Kidney (tissue), 14 donors: ENCODE data around the gene AOPEP. TPM values are rescaled to one million over a fixed set of nuclear protein-coding genes. Genes with fewer than 3 reads are reported as not detected.
"Not testable (repeated sequence)": the region's sequence is repeated elsewhere in the genome, so short reads cannot be mapped to it uniquely, and the experiment has no call there.

Experiments used
- DNase-seq, 5 donors: peaks; one replicate each; pipeline ENCODE4 v3.0.0-alpha.2; 2013 to 2020
- FAIRE-seq: peaks from 2 replicates; lab custom pipeline; 2012; peaks lifted over from hg19 to GRCh38; lab: Jason Lieb, UNC
- H3K27ac ChIP-seq, 2 donors: one replicate each; pipeline ENCODE4 v1.7.0; 2013; ENCODE audit warnings: low read depth in 2 of 2, low read length in 2 of 2, inconsistent platforms in 1 of 2
- H3K27me3 ChIP-seq: one replicate; pipeline ENCODE4 v1.7.1; 2013; ENCODE audit warnings: low read length, inconsistent platforms; ENCODE audit not compliant: control insufficient read depth, insufficient read depth
- H3K36me3 ChIP-seq, 3 donors: one replicate each; pipeline versions ENCODE4 v1.7.0 to v1.7.1; 2013; ENCODE audit warnings: low read length in 3 of 3, control low read depth in 1 of 3, inconsistent platforms in 1 of 3; ENCODE audit not compliant: insufficient read depth in 3 of 3, control insufficient read depth in 2 of 3
- H3K4me1 ChIP-seq, 3 donors: one replicate each; pipeline versions ENCODE4 v1.7.0 to v1.7.1; 2013; ENCODE audit warnings: low read length in 3 of 3, inconsistent platforms in 1 of 3, low read depth in 1 of 3; ENCODE audit not compliant: control insufficient read depth in 2 of 3, insufficient read depth in 2 of 3
- H3K4me3 ChIP-seq, 3 donors: one replicate each; pipeline versions ENCODE4 v1.7.0 to v1.8.1; 2013; ENCODE audit warnings: low read length in 3 of 3, control low read depth in 1 of 3, inconsistent platforms in 1 of 3
- H3K9ac ChIP-seq, 3 donors: one replicate each; pipeline versions ENCODE4 v1.7.0 to v1.7.1; 2013; ENCODE audit warnings: low read length in 3 of 3, control low read depth in 1 of 3, inconsistent platforms in 1 of 3
- H3K9me3 ChIP-seq, 3 donors: one replicate each; pipeline versions ENCODE4 v1.7.0 to v1.7.1; 2013; ENCODE audit warnings: low read length in 3 of 3, control low read depth in 1 of 3, inconsistent platforms in 1 of 3; ENCODE audit not compliant: control insufficient read depth in 2 of 3, insufficient read depth in 1 of 3
- CTCF ChIP-seq: IDR thresholded peaks from 3 replicates; pipeline ENCODE4 v1.5.1; 2012; ENCODE audit warnings: mild to moderate bottlenecking, moderate library complexity, borderline replicate concordance; ENCODE audit not compliant: insufficient read depth; ENCODE audit errors: extremely low read depth
- intact Hi-C: fragments of 100-400 bp; cut with DNase I; formaldehyde crosslinking; loops from one replicate; pipeline ENCODE4 v1.11.1; 2022
- polyA plus RNA-seq: library from polyadenylated mRNA; stranded (reverse); fragments of 350-450 nt; fragmentation: Illumina TruSeq; extraction: RNeasy Lipid Tissue Mini Kit (QIAGEN cat#74804); gene quantifications from one replicate; pipeline ENCODE4 v1.2.3, GENCODE V29; 2014; ENCODE audit warnings: low read depth, low replicate concordance; ENCODE audit not compliant: insufficient read depth
- total RNA-seq: library from RNA; stranded (reverse); fragmentation: NEBNext Ultra II Directional; extraction: Animal tissue kit (Norgen Biotek cat#: 25700); gene quantifications from one replicate; pipeline ENCODE4 v1.2.1, GENCODE V29; 2021
- donor health status: control.
- donor health status: control.
- donor health status: control.
- donor health status: control.
- donor health status: control.
- donor health status: DM: yes; HTN: yes; CAD: no.
- donor health status: Normal renal cell carcinoma (clear cell type).

Gene AOPEP
- total and polyA plus RNA-seq, 2 donors from 2014 or later: 52.2 to 119 TPM

DNA sequence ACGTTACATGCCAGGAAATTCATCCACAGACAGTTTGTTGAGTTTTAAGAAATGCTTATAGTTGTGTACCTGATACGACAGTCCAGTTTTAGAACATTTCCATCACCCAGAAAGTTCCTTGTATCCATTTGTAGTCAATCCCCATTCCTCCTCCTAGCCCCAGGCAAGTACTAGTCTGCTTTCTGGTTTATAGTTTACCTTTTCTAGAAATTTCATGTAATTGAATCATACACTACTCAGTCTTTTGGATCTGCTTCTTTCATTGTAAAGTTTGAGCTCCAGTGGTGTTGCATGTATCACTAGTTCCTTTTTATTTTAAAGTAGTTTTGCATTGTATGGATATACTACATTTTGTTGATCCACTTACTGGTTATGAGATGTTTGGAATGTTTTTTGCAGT is 291.2 kb downstream of the AOPEP start:
- FAIRE-seq: no peak
- DNase-seq: no peak
- Histone ChIP-seq H3K27ac (peak overlapping the region in 1 of 2 donors; percentile 71), H3K4me3 (no peak overlapping the region), H3K9ac (no peak overlapping the region), H3K9me3 (no peaks in the 10 kb centered on the region), H3K36me3 (peaks cover 3 to 55% (median 30%) of the 10 kb centered on the region in 3 donors), H3K4me1 (peaks cover under 1 to 28% (median 23%) of the 10 kb centered on the region in 3 donors), H3K27me3 (no peaks in the 10 kb centered on the region)
- no peak for TF ChIP-seq CTCF
- intact Hi-C loops: no loop called here

DNA sequence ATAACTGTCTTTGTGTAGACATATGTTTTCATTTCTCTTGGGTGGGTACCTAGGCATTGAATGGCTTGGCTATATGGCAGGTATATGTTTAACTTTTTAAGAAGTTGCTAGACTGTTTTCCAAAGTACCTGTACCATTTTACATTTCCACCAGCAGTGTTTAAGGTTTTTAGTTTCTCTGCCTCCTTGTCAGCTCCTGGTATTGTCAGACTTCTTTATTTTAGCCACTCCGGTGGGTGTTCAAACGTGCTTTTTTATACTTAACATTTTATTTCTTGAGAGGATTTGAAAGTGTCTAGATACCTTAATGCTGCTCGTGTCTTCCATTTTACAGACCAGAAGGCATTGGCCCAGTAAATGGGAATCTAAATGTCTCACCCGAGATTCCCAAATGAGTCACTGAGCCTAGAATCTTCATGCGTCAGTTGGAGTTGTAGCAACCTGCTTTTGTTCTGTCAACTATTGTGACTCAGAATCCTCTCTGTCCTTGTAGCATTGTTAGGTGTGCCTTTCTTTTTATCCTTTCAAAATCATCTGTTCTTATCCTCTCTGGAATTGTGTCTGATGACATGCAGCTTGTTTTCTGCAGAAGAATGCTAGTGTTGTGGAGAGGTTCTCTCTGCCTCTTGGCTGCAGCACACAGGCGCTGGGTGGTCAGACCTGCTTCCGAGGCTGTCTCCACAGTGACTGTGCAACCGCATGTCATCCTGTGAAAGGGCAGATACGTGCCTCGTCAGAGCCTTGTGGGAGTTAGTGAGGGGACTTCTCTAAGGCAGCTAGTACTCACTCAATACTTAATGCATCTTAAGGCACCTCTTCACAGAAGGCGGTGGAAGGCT is 291.8 kb downstream of the AOPEP start:
- Histone ChIP-seq H3K9ac (no peak overlapping the region), H3K27ac (peak overlapping the region; percentile 61 to 71), H3K4me3 (peak overlapping the region in 1 of 3 donors; percentile 1), H3K9me3 (no peaks in the 10 kb centered on the region), H3K36me3 (peaks cover 5 to 55% (median 30%) of the 10 kb centered on the region in 3 donors), H3K4me1 (peaks cover 5 to 34% (median 30%) of the 10 kb centered on the region in 3 donors), H3K27me3 (no peaks in the 10 kb centered on the region)
- TF ChIP-seq CTCF: no peak
- DNase-seq (peak in 2 of 5 donors; percentile 57 to 79), FAIRE-seq (no peak)
- intact Hi-C loops: no loop called here

GRCh38 chr9:95020644-95021043 is 294.1 kb downstream of the AOPEP start:
- H3K27ac ChIP-seq, H3K9ac ChIP-seq, intact Hi-C loops, DNase-seq, FAIRE-seq, H3K9me3 ChIP-seq, H3K27me3 ChIP-seq, H3K4me3 ChIP-seq: not testable (repeated sequence)
- Histone ChIP-seq H3K4me1 (peaks cover 26 to 53% (median 50%) of the 10 kb centered on the region in 3 donors), H3K36me3 (peaks cover 5 to 43% (median 22%) of the 10 kb centered on the region in 3 donors)

DNA sequence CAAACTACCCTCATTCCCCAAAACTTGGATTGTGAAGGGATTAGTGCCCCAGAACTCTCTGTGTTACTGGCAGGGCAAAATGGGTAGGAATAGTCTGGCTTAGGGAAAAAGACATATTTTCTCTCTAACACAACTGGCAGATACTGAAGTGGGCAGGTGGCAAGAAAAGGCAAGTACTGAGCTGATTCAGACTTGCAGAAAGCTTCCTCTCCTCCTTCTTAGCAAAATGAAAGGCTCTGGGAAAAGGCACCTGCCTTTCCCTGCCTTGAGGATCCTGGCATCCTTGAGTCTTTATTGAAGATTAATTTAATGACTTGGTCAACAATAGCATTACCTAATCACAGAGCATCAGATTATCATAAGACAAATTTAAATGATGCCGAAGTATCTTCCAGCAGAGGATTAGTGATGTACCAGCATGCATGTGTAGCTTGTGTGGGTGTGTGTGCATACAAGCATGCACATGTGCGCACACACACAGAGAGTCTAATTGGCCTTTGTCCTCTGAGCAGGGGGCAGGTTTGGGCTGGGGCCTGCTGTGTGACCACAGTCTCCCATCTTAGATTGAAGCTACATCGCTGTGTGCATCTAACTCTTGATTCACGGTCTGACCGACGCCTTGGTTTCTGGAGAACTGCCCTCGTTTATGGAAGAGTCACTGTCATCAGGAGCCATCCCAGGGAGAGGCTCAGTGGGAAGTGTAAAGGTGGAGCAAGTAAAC is 294.8 kb downstream of the AOPEP start:
- Histone ChIP-seq H3K27me3 (no peaks in the 10 kb centered on the region), H3K4me1 (peaks cover 31 to 58% (median 53%) of the 10 kb centered on the region in 3 donors), H3K27ac (no peak overlapping the region), H3K9ac (no peak overlapping the region), H3K36me3 (peaks cover 5 to 36% (median 22%) of the 10 kb centered on the region in 3 donors), H3K9me3 (no peaks in the 10 kb centered on the region), H3K4me3 (no peak overlapping the region)
- DNase-seq (no peak), FAIRE-seq (no peak)
- no peak for TF ChIP-seq CTCF
- intact Hi-C loops: no loop called here
